Naive thymus-derived CD8-positive, alpha-beta T cell (primary cell): ENCODE results near the gene UNG. TPM values are rescaled to one million over a fixed set of nuclear protein-coding genes. Genes with fewer than 3 reads are reported as not detected.
"Not testable (repeated sequence)": the region's sequence is repeated elsewhere in the genome, so short reads cannot be mapped to it uniquely, and the experiment has no call there.

ENCODE experiments used
- ATAC-seq, 2 donors: fragments of 150-1000 bp; cut with Tn5 transposase in 1 of 2; sonication (Bioruptor Pico), chemical (Tn5 transposase) in 1 of 2; 1 replicate in 1 of 2; 2 replicates in 1 of 2; pipeline ENCODE4 v1.10.0; 2021; ENCODE audit warnings: mild to moderate bottlenecking in 2 of 2, moderate library complexity in 2 of 2
- POLR2A ChIA-PET: fragments of 350-600 bp; sonication (Branson Sonifier 250); formaldehyde crosslinking; loops from one replicate; lab custom pipeline; 2021; ENCODE audit warnings: antibody characterized with exemption; lab: Charles Lee
- DNase-seq, 10 donors: peaks; one replicate each; pipeline versions ENCODE4 v3.0.0 to v3.0.0-alpha.2; 2020 to 2022
- H3K27ac Mint-ChIP-seq, 10 donors: one replicate each; pipeline ENCODE4 v1.8.0; 2020 to 2022; ENCODE audit warnings: mild to moderate bottlenecking in 10 of 10, mixed read lengths in 10 of 10, moderate library complexity in 4 of 10, inconsistent platforms in 1 of 10
- H3K27me3 Mint-ChIP-seq, 5 donors: one replicate each; pipeline ENCODE4 v1.8.0; 2021 to 2022; ENCODE audit warnings: mixed read lengths in 5 of 5
- H3K36me3 Mint-ChIP-seq, 3 donors: one replicate each; pipeline ENCODE4 v1.8.0; 2020 to 2022; ENCODE audit warnings: mixed read lengths in 3 of 3, mild to moderate bottlenecking in 2 of 3, inconsistent platforms in 1 of 3
- H3K4me1 Mint-ChIP-seq, 4 donors: one replicate each; pipeline ENCODE4 v1.8.0; 2021 to 2022; ENCODE audit warnings: mixed read lengths in 4 of 4
- H3K4me3 Mint-ChIP-seq, 10 donors: one replicate each; pipeline ENCODE4 v1.8.0; 2020 to 2022; ENCODE audit warnings: mild to moderate bottlenecking in 10 of 10, mixed read lengths in 10 of 10, moderate library complexity in 6 of 10, inconsistent platforms in 1 of 10
- H3K9me3 Mint-ChIP-seq, 9 donors: one replicate each; pipeline ENCODE4 v1.8.0; 2020 to 2022; ENCODE audit warnings: mixed read lengths in 9 of 9, mild to moderate bottlenecking in 3 of 9, inconsistent platforms in 1 of 9, moderate library complexity in 1 of 9
- polyA plus RNA-seq, 3 donors: library from polyadenylated mRNA; unstranded; fragments of 300-500 nt; fragmentation: Illumina TruSeq; gene quantifications; one replicate each; pipeline ENCODE4 v1.2.3, GENCODE V29; 2021
- total RNA-seq, 8 experiments: library from RNA in 2 of 8; stranded (reverse) in 2 of 8; gene quantifications; one replicate each; pipeline ENCODE4 v1.2.3 and lab custom pipeline; 2021 to 2026

The UNG gene
- total and polyA plus RNA-seq, 5 experiments from 2014 or later: 13.6 to 26.8 (median 21.0) TPM

- peaks cover 0 to 3% (median 0%) of the 10 kb centered on the region in 4 donors for H3K4me1 Mint-ChIP-seq
These were observed 30.3 kb downstream of the UNG start for GRCh38 chr12:109127533-109128242.

DNA sequence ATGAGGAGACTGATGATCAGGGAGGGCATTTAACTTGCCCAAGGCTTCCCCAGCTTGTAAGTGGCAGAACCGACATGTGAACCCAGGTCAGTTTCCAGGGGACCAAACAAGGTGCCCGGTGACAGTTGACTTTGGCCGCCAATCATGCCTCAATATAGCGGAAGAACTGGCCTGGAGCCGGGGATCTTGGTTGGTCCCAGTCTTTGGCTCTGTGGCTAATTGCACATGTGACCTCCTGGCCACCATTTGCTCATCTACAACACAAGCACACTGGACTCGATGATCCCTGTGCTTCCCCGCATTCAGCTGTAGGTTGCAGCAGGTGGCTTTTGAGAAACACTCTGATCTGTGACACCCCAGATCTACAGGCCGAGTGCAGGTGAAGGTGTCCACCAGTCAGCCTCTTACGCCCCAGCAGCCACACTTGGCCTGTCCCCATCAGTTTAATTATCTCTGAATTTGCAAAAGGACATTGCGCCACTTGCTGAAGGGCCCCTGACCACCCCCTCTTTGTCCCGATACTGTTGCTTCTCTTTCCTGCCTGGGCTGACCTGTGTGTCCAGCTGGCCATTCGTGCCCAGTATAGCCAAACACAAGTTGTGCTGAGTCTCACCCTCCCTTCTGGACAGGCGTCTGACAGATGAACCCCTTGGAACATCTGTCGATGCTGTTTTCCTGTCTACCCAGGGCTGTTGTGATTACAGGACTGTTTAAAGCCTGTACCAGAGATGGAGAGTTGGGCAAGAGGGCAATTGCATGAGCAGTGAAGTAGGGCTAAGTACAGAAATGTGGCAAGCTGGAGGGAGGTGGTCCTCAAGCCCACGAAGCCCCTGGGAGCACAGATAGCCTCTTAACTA, 33.1 kb downstream of the UNG start:
- H3K4me1 Mint-ChIP-seq: peaks cover 0 to 2% (median 0%) of the 10 kb centered on the region in 4 donors
- H3K27ac Mint-ChIP-seq: peak overlapping the region in 2 of 10 donors; percentile 37 to 51
- ATAC-seq (no peak), DNase-seq (no peak)
- peaks cover 0 to 2% (median 0%) of the 10 kb centered on the region in 5 donors for H3K27me3 Mint-ChIP-seq
- POLR2A ChIA-PET: no interaction called here
- peaks cover 0 to 2% (median 0%) of the 10 kb centered on the region in 3 donors for H3K36me3 Mint-ChIP-seq
- H3K9me3 Mint-ChIP-seq: peaks cover 0 to 1% (median 0%) of the 10 kb centered on the region in 9 donors
- H3K4me3 Mint-ChIP-seq: no peak overlapping the region

More at GRCh38 chr12:109127533-109128242, 30.3 kb downstream of the UNG start:
- Mint-ChIP-seq H3K9me3 (no peaks in the 10 kb centered on the region), H3K36me3 (peaks cover 0 to 3% (median 0%) of the 10 kb centered on the region in 3 donors), H3K27me3 (peaks cover 0 to 2% (median 0%) of the 10 kb centered on the region in 5 donors), H3K4me3 (no peak overlapping the region), H3K27ac (no peak overlapping the region)
- POLR2A ChIA-PET: no interaction called here
- ATAC-seq (no peak), DNase-seq (no peak)

GRCh38 chr12:109131154-109132050, 34.0 kb downstream of the UNG start:
- ATAC-seq: no peak
- DNase-seq: no peak
- H3K4me1 Mint-ChIP-seq: peaks cover 0 to 2% (median 0%) of the 10 kb centered on the region in 4 donors

DNA sequence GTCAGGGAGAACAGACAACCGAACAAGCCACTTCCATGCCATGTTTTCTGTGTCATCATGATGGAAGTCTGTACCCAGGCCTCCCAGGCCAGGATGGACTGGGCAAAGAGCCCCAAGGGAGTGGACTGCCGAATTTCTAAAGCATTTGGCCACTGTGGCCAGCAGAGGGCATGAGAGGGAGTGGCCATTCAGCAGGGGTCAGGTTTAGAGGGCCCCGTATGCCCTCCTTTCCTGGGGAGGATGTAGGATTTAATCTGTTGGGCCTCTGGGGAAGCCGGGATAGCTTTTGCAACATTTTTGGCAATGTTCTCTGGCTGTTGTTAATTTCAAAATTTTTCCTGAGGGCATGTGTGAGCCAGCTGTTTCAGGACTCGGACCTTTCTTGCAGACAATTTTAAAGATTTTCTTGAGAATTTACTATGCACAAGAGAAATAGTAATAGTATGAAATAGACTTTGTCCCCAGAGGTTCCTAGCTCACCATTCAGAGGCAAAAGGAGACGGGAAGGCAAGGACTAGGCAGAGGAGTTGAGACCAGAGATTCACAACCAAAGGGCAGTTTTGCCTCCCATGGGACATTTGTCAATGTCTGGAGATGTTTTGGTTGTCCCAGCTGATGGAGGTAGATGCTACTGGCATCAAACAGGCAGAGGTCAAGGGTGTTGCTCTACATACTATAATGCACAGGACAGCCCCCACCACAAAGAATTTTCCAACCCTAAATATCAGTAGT, 37.0 kb downstream of the UNG start:
- Mint-ChIP-seq H3K9me3 (peaks cover 0 to 11% (median 3%) of the 10 kb centered on the region in 9 donors), H3K27me3 (peaks cover 0 to 2% (median 0%) of the 10 kb centered on the region in 5 donors), H3K4me1 (peaks cover 0 to 2% (median 0%) of the 10 kb centered on the region in 4 donors), H3K36me3 (peaks cover 0 to 8% (median 3%) of the 10 kb centered on the region in 3 donors), H3K27ac (no peak overlapping the region), H3K4me3 (no peak overlapping the region)
- POLR2A ChIA-PET: interaction anchor here (0.7 kb wide), 1 partner anchor 17 kb away, joined by 3 read pairs; no protein-coding TSS in a partner anchor
- no peak for ATAC-seq
- DNase-seq: no peak

More at GRCh38 chr12:109131154-109132050, 34.0 kb downstream of the UNG start:
- H3K27ac Mint-ChIP-seq: no peak overlapping the region
- peaks cover 0 to 2% (median 0%) of the 10 kb centered on the region in 5 donors for H3K27me3 Mint-ChIP-seq
- peaks cover 0 to 5% (median 0%) of the 10 kb centered on the region in 9 donors for H3K9me3 Mint-ChIP-seq
- H3K4me3 Mint-ChIP-seq: no peak overlapping the region
- peaks cover 0 to 6% (median 0%) of the 10 kb centered on the region in 3 donors for H3K36me3 Mint-ChIP-seq
- POLR2A ChIA-PET: no interaction called here

DNA sequence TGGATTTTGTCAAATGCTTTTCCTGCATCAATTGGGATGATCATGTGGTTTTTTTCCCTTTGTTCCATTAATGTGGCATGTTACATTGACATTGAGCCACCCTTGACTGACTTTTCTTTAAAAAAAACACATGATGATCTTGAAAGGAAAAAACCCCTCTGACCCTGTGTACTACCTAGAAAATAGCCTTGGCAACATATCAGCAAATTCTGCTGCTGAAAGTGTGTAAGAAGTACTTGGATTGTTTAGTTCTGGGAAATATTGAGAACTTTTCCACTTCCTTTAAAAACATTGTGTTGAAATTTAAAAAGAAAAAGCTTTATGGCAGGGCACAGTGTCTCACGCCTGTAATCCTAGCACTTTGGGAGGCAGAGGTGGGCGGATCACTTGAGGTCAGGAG, 39.7 kb downstream of the UNG start:
- Mint-ChIP-seq H3K27me3 (no peaks in the 10 kb centered on the region), H3K27ac (no peak overlapping the region), H3K36me3 (peaks cover 0 to 15% (median 12%) of the 10 kb centered on the region in 3 donors), H3K9me3 (peaks cover 0 to 11% (median 3%) of the 10 kb centered on the region in 9 donors), H3K4me3 (no peak overlapping the region), H3K4me1 (peaks cover 0 to 2% (median 0%) of the 10 kb centered on the region in 4 donors)
- ATAC-seq: no peak
- no peak for DNase-seq
- POLR2A ChIA-PET: interaction anchor here (1.0 kb wide), 1 partner anchor 11 kb away, joined by 4 read pairs; no protein-coding TSS in a partner anchor

- POLR2A ChIA-PET: no interaction called here
- Mint-ChIP-seq H3K27ac (no peak overlapping the region), H3K36me3 (peaks cover 0 to 18% (median 12%) of the 10 kb centered on the region in 3 donors)
These were observed 42.0 kb downstream of the UNG start for GRCh38 chr12:109139360-109139759.

GRCh38 chr12:109139791-109140190, 42.4 kb downstream of the UNG start:
- POLR2A ChIA-PET: no interaction called here
- peaks cover 0 to 6% (median 1%) of the 10 kb centered on the region in 4 donors for H3K4me1 Mint-ChIP-seq
- peaks cover 0 to 11% (median 3%) of the 10 kb centered on the region in 9 donors for H3K9me3 Mint-ChIP-seq
- no peak overlapping the region for H3K27ac Mint-ChIP-seq
- H3K36me3 Mint-ChIP-seq: peaks cover 0 to 18% (median 12%) of the 10 kb centered on the region in 3 donors
- H3K4me3 Mint-ChIP-seq: no peak overlapping the region
- ATAC-seq: no peak
- DNase-seq: no peak
- H3K27me3 Mint-ChIP-seq: no peaks in the 10 kb centered on the region

More at GRCh38 chr12:109139360-109139759, 42.0 kb downstream of the UNG start:
- peaks cover 0 to 6% (median 1%) of the 10 kb centered on the region in 4 donors for H3K4me1 Mint-ChIP-seq
- peaks cover 0 to 11% (median 3%) of the 10 kb centered on the region in 9 donors for H3K9me3 Mint-ChIP-seq
- H3K4me3 Mint-ChIP-seq: no peak overlapping the region
- no peaks in the 10 kb centered on the region for H3K27me3 Mint-ChIP-seq
- DNase-seq: no peak
- no peak for ATAC-seq

GRCh38 chr12:109140560-109140959, 43.2 kb downstream of the UNG start:
- DNase-seq: no peak
- Mint-ChIP-seq H3K27ac (no peak overlapping the region), H3K4me1 (peaks cover 0 to 6% (median 0%) of the 10 kb centered on the region in 4 donors), H3K27me3 (no peaks in the 10 kb centered on the region), H3K9me3 (peaks cover 0 to 11% (median 2%) of the 10 kb centered on the region in 9 donors), H3K36me3 (peaks cover 0 to 18% (median 10%) of the 10 kb centered on the region in 3 donors), H3K4me3 (no peak overlapping the region)
- no peak for ATAC-seq
- POLR2A ChIA-PET: no interaction called here

DNA sequence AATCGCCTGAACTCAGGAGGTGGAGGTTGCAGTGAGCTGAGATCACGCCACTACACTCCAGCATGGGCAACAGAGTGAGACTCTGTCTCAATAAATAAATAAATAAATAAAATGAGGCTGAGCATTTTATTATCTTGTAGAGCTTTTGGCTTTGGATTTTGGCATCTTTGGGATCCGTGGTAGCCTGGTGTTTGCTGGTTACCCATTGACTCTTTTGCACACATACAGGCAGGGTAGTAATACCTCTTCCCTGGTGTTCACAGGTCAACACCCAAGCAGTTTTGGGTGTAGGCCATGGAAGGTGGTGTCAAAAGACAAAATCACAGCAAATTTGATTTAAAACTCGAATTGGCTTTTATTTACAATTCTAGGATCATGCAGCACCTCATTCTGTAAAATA, 46.8 kb downstream of the UNG start:
- H3K36me3 Mint-ChIP-seq: peaks cover 0 to 16% (median 5%) of the 10 kb centered on the region in 3 donors
- ATAC-seq: no peak
- POLR2A ChIA-PET: no interaction called here
- no peak for DNase-seq
- H3K27ac Mint-ChIP-seq: no peak overlapping the region
- no peaks in the 10 kb centered on the region for H3K9me3 Mint-ChIP-seq
- H3K4me3 Mint-ChIP-seq: no peak overlapping the region
- H3K4me1 Mint-ChIP-seq: peaks cover 0 to 6% (median under 1%) of the 10 kb centered on the region in 4 donors
- no peaks in the 10 kb centered on the region for H3K27me3 Mint-ChIP-seq

GRCh38 chr12:109147126-109147525, 49.7 kb downstream of the UNG start:
- H3K27me3 Mint-ChIP-seq, DNase-seq, H3K36me3 Mint-ChIP-seq, H3K27ac Mint-ChIP-seq, H3K9me3 Mint-ChIP-seq, H3K4me3 Mint-ChIP-seq, H3K4me1 Mint-ChIP-seq, POLR2A ChIA-PET, ATAC-seq: not testable (repeated sequence)

- no peak overlapping the region for H3K27ac Mint-ChIP-seq
- H3K36me3 Mint-ChIP-seq: peaks cover 0 to 3% (median 0%) of the 10 kb centered on the region in 3 donors
- peaks cover 0 to 7% (median 0%) of the 10 kb centered on the region in 5 donors for H3K27me3 Mint-ChIP-seq
- no peak overlapping the region for H3K4me3 Mint-ChIP-seq
- peaks cover 0 to 2% (median 2%) of the 10 kb centered on the region in 4 donors for H3K4me1 Mint-ChIP-seq
- H3K9me3 Mint-ChIP-seq: no peaks in the 10 kb centered on the region
- POLR2A ChIA-PET: interaction anchor here (0.7 kb wide), 1 partner anchor 10 kb away, joined by 4 read pairs; no protein-coding TSS in a partner anchor
- ATAC-seq: no peak
- no peak for DNase-seq
These were observed 50.6 kb downstream of the UNG start for GRCh38 chr12:109147954-109148353.
